DND-41 (cell line): ENCODE data around the gene MGAT2.

Experiments
- CTCF ChIP-seq: IDR thresholded peaks from 2 replicates; pipeline ENCODE4 v1.5.1; 2012; ENCODE audit warnings: borderline replicate concordance, low read length, moderate library complexity, mild to moderate bottlenecking; ENCODE audit not compliant: poor library complexity, severe bottlenecking; ENCODE audit errors: extremely low read depth
- EZH2 ChIP-seq: IDR thresholded peaks from 3 replicates; pipeline ENCODE4 v1.6.1; 2012; ENCODE audit warnings: borderline replicate concordance, low read depth, mild to moderate bottlenecking, moderate library complexity, low read length, inconsistent platforms; ENCODE audit not compliant: severe bottlenecking

GRCh38 chr14:49623387-49623786 lies 2.8 kb downstream of the MGAT2 start:
- no peak for TF ChIP-seq CTCF
- TF ChIP-seq EZH2 = no peak
